Amniotic stem cell (primary cell): ENCODE measurements around the gene AGAP1.

Experiments used
- DNase-seq: peaks from one replicate; lab custom pipeline; 2025; lab: John Stamatoyannopoulos, UW

AGAP1 gene

DNA sequence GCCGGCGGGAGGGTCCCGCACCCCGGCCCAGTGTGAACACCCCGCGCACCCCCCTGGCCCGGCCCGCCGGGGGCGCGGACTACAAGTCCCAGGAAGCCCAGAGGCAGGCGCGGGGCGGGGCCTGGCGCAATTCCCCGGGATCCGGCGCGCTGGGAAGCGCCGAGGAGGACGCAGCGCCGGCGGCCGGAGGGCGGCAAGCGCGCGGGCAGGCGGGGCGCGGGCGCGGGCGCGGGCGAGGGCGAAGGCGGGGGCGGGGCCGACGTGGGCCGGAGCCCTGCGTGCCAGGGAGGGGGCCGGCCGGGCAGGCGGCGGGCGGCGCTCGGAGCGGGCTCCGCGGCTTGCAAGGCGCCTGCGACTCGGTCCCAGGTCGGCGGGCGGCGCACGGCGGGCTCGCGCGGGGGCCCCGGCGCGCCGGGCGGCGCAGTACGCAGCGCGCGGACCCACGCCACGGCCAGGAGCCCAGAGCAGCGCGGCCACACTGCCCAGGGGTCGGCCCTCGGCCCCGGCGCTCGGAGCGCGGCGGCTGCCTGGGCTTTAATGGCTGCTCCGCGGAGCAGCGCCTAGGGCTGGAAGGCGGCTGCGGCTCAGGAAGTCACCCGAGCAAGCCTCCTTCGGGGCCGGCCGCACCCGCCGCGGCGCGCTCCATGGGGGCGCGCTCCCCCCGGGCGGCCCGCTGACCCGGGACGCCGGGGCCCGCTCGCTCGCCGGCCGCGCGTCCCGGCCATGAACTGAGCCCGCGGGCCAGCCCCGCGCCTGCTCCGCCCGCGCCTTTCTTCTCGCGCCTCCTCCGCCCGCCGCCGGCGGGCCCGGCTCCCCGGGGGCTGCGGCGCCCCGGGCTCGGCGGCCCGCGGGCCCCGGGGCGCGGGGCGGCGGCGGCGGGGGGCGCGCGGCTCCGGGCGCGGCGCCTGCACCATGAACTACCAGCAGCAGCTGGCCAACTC is at the start of gene AGAP1:
TSS of gene AGAP1 (plus strand) at position 269 of the 941 bp plus-strand sequence.
- DNase-seq = peak; percentile 56

DNA sequence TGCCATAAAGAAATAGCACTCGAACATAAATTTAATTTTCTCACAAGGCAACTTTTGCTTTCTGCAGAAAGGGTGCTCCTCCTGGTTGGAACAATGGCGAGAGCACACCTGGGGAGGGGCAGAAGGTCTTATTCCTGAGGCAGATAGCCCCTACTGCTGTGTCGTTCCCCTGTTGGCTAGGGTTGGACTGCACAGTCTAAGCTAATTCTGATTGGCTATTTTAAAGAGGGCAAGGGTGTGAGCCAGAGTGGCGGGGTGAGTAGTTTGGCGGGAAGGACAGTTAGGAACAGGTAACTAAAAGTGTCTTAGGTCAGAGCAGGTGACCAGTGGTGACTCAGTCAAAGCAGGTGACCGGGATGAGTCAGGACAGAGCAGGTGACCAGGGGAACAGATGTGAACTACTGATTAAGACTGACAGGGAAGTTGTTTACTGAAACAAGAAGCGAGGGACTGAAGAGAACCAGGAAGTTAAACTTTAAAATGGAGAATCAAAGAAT is 49.7 kb upstream of the AGAP1 start:
- no peak for DNase-seq

DNA sequence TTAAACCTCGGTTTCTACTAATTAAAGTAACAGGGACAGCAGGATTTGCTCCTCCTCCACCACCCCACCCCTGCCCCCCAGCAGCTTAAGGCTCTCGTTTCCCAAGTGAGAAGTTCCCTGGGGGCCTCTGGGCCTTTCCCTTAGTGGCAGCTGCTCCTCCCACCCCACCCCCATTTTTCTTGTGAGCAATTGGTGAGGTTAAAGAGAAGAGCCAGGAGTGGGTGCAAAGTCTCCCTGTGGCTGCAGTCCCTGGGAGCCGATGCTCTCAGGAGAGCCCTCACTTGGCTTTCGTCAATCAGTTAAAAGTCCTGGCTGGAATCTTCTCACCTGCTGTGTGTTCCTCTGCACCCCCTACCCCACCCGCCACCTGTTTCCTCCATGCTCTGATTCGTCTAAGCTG is 48.7 kb upstream of the AGAP1 start:
- no peak for DNase-seq

DNA sequence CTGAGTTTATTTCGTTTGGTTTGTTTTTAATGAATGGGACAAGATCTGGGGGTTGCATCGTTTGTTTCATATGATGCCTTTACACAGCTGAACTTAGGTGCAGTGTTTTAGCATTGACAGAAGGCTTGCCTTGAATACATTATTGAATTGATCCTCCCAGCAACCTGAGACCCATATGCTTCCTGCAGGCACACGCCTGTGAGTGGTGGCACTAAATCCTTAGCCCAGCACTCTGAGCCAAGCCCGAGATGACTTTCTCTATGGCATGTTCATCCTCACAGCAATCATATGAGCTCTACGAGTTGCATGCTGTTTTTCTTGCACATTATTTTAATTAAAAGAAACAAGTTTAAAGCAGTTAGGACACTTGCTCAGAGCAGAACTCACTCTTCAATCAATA is 47.8 kb upstream of the AGAP1 start:
- no peak for DNase-seq

DNA sequence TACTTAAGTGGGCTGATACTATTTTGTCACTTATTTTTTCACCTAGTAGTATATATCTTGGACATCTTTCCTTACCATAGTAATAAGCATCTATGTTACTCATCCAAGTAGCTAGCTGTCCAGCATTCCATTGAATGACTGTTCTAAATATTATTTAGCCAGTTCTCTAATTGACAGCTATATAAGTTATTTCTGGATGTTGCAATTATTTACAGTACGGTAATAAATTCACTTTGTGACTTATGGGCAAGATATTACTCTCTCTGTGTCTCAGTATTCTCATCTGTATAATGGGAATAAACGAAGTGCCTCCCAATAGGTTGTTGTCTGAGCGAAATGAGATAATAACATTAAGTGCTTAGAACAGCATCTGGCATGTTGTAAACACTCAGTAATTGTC is 46.6 kb upstream of the AGAP1 start:
- DNase-seq = no peak

DNA sequence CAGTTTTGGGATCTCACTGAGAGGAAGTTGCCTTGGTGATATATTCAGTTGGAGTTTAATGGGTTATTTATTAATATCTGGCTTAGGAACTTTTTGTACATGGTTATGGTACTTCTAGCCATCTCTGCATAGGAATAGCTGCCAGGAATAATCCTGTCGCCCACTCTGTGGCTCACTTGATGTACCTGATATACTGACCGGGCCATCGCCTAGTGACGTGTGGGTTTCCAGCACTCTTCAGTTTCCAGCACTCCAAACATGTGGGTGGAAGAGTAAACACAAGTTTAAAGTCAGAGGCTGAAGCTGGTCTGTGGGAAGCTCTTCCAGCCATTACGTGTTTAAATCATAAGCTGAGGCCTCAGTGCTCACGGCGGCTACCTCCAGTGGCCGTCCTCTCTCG is 44.3 kb upstream of the AGAP1 start:
- no peak for DNase-seq

DNA sequence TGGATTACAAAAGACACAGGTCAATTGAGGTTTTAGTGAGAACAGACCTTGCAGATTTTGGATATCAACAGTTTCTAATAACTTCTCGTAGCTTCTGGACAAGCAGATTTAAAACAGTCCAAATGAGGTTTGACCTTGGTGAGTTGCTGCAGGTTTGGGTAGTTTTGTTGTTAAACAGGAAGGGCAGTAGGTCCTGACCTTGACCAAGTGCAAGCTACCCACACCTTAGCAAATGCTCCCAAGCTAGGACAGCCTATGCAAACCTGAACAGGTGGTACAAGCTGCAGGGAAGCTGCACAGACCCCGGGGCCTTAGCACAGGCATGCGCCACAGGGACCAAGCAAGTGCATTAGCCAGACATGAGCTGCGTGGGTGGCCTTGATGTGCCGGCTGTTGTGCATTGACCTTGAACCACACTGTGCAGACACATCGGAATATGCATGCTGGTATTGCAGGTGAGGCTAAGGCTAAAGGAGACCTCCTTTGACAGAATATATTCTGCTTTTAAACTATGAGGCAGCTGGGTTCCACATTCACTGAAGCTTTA is 40.2 kb upstream of the AGAP1 start:
- DNase-seq = no peak

DNA sequence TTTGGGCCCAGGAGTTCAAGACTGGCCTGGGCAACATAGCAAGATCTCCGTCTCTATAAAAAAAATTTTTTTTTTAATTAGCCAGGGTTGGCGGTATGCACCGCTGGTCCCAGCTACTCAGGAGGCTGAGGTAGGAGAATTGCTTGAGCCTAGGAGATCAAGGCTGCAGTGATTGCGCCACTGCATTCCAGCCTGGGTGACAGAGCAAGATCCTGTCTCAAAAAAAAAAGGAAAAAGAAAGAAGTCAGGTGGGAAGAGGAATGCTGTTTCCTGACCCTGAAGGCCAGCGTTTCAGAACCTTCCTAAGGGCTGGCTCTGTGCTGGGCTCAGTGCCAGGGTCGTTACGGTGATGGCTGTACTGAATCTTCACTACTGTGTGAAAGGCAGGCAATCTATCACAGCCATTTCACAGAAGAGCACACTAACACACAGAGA is 35.0 kb upstream of the AGAP1 start:
- DNase-seq = no peak

DNA sequence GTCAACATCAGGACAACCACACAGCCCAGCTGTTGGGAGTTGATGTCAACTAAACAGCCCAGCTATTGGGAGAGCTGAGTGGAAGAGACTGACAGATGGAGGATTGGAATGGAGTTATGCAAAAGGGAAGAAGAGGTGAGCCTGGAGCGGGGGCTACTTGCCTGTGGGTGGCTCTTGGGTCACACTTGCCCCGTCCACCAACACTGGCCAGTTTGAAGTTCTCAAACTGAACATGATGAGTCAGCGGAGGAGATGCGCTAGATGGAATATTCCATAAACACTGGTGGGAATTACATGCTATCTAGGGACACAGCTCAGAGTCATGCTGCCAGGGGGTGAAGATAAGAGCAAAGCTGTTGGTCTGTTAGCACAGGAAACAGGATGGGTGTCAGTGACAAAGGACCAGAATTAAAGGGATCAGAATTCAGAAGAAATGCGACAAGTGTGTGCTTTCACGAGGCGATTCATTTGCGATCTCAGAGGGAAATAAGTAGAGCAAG is 33.2 kb upstream of the AGAP1 start:
- DNase-seq = no peak

DNA sequence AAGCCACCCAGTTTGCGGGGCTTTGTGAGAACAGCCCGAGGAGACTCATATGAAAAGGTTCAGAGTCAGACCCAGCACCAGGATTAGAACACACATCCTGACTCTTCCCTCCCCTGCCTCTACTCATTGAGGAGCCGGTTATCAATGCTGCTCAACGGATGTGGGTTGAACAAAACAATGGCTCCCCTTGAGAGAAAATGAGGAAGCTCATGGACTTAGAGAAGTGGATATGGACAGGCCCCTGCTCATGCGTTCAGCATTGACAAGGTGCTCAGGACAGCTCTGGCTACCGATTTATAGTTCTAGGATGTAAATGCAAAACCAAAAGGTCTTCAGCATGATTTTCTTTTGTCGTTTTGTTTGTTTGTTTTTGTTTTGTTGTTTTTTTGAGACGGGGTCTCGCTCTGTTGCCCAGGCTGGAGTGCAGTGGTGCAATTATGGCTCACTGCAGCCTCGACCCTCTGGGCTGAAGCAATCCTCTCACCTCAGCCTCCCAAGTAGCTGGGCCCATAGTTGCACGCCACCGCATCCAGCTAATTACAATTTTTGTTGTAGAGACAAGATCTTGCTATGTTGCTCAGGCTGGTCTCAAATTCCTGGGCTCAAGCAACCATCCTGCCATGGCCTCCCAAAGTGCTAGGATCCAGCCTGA is 32.0 kb upstream of the AGAP1 start:
- DNase-seq = no peak

DNA sequence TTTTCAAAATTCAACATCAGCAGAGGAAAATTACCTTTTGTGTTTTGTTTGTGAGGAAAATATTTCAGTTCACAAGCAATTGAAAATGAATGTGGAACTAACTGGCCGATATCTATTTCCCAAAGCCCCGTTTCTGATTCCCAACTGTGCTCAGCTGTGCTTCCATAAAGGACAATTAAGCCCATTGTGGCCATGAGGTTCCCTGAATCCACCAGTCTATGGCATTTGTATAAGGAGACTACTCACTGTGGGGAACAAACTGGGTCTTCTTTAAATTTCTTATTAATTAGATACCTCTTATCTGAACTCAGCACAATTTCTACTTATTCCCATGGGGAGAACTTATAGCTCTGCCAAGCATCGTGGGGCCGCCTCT is 31.4 kb upstream of the AGAP1 start:
- DNase-seq = no peak

DNA sequence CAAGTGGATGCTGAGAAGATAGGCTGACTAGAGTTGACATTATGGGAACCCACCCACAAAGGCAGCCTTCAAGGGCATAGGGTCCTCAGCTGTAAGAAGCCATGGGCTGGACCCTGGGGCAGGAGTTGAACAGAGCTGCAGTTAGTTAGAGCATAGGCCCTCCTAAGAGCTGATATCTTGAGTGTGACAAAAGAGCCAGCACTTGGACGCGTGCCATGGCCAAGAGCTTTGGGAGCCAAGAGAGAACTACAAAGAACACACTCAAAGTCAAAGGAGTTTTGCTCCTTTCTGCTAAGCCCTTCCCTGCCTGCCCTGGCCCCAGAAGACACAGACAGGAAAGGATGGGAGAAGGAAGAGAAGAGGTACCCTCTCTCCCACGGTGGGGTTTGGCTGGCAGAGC is 29.9 kb upstream of the AGAP1 start:
- DNase-seq = no peak

DNA sequence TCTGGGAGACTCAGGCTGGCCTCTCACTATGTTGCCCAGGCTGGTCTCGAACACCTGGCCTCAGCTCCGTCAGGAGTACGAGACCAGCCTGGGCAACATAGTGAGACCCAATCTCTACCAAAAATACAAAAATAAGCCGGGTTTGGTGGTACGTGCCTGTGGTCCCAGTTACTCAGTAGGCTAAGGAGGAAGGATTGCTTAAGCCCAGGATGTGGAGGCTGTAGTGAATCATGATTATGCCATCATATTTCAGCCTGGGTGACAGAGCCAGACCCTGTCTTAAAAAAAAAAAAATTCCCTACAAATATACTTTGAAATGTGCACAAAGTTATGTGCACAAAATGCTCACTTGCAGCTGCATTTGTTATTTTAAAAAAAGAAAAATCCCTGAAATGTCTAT is 26.3 kb upstream of the AGAP1 start:
- no peak for DNase-seq

DNA sequence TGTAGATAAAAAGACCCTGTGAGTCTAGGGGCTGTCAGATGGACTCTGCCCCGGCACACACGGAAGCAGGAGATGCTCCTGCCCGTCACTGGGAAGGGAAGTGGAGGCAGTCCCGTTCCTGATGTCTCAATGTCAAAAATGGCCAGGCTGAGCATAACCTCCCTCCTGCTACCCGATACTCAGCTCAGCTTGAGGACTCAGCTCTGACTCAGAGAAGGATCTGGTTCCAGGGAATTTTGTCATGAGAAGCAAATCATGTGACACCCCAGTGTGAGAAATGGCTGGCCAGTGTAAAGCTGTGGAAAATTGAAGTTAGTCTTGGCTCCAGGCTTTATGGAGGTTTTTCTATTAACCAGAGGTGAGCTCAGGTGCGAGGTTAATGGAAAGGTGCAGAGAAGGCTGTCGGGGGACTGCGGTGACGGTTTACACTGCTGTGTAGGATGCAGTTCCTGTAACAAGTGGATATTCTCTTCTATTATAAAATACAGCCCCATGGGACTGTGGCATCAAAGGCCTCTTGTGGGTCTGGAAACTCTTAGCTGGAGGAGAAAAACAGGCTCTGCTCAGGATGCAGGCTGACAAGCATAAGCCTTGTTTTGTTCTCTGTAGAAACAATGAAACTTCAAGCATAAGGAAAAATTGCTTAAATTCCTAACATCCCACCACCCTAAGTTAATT is 24.7 kb upstream of the AGAP1 start:
- DNase-seq = peak; percentile 74

DNA sequence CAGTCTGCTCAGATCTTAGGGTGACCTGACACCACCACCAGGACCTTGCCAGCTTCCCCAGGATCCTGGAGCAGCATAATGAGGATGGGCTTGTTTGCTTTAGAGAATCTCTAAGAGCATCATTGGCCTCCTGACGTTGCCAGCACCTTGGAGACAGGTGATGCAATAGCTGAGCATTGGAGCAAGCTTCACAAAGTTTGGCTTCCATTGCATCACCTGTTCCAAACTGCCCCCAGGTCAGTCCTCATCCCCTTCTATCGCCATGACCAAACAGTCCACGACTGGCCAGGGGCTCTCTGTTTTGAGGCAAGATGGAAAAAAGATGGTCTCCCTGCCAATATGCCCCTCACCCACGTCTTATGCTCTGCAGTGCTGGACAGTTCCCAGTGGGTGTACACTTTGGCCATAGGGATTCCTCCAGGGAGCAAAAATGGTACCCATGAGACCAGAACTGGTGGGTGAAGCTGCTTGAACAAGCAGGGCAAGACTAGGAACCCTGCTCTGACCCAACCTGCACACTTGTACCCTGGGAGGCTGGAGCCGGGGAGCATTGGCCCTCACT is 22.6 kb upstream of the AGAP1 start:
- DNase-seq = no peak

DNA sequence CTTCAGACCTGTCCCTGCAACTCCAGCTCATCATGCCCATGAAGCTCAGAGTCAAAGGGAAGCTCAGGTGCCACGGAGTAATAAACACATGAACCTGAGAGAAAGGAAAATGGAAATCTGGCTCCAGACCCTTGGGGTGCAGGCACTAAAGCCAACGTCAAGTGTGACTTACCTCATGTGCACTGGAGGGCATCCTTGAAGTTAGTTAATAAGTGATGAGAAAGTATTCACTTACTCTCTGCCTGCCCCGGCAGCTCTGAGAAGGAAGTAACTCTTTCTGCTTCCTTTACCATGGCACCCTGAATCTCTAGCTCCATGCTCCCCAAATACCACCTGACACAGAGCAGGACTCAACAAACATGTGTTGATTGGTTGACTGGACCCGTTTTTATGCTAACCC is 21.4 kb upstream of the AGAP1 start:
- DNase-seq = no peak

DNA sequence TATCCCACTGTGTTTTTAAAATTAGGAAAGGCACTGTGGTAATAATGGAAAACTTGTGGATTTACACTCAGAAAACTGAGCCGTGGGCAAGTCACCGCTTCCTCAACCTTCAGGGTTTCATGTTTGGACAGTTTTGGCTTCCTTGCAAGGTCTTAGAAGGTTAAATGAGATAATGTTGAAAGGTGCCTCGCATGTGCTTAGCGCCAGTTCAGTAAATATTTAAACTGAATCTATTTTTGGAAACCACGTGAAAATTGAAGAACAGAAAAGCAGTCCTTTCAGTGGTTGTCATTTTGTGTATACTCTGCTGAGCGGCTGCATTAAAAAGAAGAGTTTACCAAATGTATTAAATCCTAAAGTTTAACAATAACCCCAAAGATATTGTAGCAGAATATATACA is 15.2 kb upstream of the AGAP1 start:
- no peak for DNase-seq

DNA sequence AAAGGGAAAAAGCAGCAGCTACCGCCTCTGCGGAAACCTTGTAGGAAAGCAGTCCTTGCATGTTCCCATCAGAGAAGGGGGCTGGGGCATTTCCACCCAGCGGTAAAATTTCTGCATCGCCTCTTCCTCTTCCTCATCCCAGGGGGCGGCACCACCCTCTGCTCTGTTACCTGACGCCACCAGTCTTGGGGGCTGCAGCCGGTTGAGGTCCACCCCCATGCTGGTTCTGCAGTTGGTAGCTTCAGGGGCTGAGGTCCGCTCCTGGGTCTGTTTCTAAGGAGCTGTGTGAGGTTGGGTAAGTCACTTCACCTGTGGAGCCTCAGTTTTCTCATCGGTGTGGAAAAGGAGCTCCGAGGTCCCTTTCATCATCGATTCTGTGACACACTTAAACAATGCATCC is 14.2 kb upstream of the AGAP1 start:
- no peak for DNase-seq

DNA sequence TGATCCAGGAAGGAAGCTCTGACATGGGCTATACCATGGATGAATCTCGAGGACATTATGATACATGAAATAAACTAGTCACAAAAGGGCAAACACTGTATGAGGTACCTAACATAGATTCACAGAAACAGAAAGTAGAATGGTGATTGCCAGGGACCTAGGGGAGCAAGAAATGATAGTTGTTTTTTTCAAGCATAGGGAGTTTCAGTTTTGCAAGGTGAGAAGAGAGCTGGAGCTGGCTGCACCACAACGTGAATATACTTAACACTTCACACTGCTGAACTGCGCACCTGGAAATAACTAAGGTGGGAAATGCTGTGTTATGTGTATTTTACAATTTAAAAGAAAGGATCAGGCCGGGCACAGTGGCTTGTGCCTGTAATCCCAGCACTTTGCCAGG is 13.2 kb upstream of the AGAP1 start:
- DNase-seq = no peak

DNA sequence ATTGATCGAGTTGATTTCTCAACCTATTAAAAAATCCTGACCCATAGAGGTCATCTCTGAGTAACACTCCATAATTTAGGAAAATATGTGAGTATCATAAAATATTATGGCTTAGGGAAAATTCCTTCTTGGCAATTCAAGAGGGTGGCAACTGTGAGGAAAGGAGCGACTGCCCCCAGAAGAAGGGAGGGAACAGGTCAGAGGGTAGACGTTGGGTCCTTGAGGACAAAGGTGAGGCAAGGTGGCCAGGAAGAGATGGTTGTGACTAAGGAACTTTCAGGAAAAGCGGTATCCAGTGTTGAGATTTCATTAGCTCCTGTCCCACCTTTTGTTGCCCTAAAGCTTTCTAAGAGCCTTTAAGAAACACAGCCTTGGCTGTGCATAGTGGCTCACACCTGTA is 10.5 kb upstream of the AGAP1 start:
- no peak for DNase-seq

DNA sequence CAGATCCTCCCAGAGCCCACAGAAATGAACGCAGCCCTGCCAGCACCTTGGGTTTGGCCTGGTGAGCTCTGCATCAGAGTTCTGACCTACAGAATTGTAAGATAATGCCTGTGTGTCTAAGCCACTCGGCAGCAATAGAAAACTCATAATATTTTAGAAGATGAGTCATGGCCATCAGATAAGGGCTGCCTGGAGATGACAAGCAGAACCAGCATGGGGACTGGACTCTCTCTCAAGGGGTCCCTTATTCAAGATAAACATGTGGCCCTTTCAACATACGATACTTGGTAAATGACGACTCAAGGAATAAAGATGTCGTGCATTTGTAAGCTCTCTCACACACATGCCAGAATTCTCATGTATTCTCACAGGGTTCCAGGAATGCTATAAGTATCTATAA is 8.5 kb upstream of the AGAP1 start:
- DNase-seq = no peak

DNA sequence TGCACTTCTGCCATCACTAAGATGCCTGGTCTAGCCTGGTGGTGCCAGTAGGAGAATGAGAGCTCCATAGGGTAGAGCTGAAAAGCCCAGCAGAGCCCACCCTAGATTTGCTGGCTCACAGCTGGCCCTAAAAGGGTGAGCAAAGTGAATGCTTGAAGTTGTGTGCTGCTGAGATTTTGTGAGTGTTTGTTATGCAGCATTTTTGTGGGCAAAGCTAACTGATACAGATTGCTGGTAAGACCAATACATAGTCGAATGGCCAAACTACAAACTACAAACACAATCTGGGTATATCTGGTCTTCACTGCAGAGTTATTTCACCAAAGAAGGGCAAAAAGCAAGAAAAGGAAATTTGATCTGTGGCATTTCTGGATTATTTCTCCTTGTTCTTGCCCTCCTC is 7.1 kb upstream of the AGAP1 start:
- DNase-seq = no peak
